ENCODE results near the gene SFTA2.

Gene SFTA2

GRCh38 chr6:30898750-30899360 is 33.1 kb downstream of the SFTA2 start:
- DNase-seq (ENCODE audit: low spot score) = no peak
- ChIA-PET CTCF (interaction anchor here (0.5 to 0.6 kb wide), 2 partner anchors 22 to 65 kb away, joined by 3 to 5 read pairs; no protein-coding TSS in a partner anchor), POLR2A (ENCODE audit: low non-redundant PET) (interaction anchor here (0.6 kb wide), 1 partner anchor 87 kb away, joined by 4 read pairs; no protein-coding TSS in a partner anchor)
- peak overlapping the region; percentile 39 for H3K27ac ChIP-seq
- TF ChIP-seq, protein P1, sequence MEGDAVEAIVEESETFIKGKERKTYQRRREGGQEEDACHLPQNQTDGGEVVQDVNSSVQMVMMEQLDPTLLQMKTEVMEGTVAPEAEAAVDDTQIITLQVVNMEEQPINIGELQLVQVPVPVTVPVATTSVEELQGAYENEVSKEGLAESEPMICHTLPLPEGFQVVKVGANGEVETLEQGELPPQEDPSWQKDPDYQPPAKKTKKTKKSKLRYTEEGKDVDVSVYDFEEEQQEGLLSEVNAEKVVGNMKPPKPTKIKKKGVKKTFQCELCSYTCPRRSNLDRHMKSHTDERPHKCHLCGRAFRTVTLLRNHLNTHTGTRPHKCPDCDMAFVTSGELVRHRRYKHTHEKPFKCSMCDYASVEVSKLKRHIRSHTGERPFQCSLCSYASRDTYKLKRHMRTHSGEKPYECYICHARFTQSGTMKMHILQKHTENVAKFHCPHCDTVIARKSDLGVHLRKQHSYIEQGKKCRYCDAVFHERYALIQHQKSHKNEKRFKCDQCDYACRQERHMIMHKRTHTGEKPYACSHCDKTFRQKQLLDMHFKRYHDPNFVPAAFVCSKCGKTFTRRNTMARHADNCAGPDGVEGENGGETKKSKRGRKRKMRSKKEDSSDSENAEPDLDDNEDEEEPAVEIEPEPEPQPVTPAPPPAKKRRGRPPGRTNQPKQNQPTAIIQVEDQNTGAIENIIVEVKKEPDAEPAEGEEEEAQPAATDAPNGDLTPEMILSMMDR (conservative IDR thresholded peaks at IDR 0.05; ENCODE audit: low read depth) = no peak

GRCh38 chr6:30897882-30898281 is 34.1 kb downstream of the SFTA2 start:
- ChIA-PET CTCF (no interaction called here), POLR2A (ENCODE audit: low non-redundant PET) (no interaction called here)
- no peak for DNase-seq (ENCODE audit: low spot score)
- peak overlapping the region; percentile 39 for H3K27ac ChIP-seq
- TF ChIP-seq, protein P1 (conservative IDR thresholded peaks at IDR 0.05; ENCODE audit: low read depth) = no peak

- peak overlapping the region; percentile 22 for H3K27ac ChIP-seq
- ChIA-PET POLR2A (ENCODE audit: low non-redundant PET) (no interaction called here), CTCF (interaction anchor here (1.8 kb wide), 1 partner anchor 17 kb away, joined by 6 read pairs; the partner anchor contains the start of gene VARS2)
- TF ChIP-seq, protein P1 (conservative IDR thresholded peaks at IDR 0.05; ENCODE audit: low read depth) = no peak
- no peak for DNase-seq (ENCODE audit: low spot score)
Measured at GRCh38 chr6:30896541-30896940, 35.4 kb downstream of the SFTA2 start.

GRCh38 chr6:30895343-30895742 is 36.6 kb downstream of the SFTA2 start:
- POLR2A ChIA-PET (ENCODE audit: low non-redundant PET) = no interaction called here
- peak overlapping the region; percentile 22 for H3K27ac ChIP-seq
- no peak for DNase-seq (ENCODE audit: low spot score)
- TF ChIP-seq, protein P1 (conservative IDR thresholded peaks at IDR 0.05; ENCODE audit: low read depth) = no peak
- CTCF ChIA-PET = no interaction called here

GRCh38 chr6:30894935-30895334 is 37.0 kb downstream of the SFTA2 start:
- CTCF ChIA-PET = no interaction called here
- POLR2A ChIA-PET (ENCODE audit: low non-redundant PET) = no interaction called here
- H3K27ac ChIP-seq = no peak overlapping the region
- DNase-seq (ENCODE audit: low spot score) = no peak
- TF ChIP-seq, protein P1 (conservative IDR thresholded peaks at IDR 0.05; ENCODE audit: low read depth) = no peak

GRCh38 chr6:30894381-30894780 is 37.6 kb downstream of the SFTA2 start:
- POLR2A ChIA-PET (ENCODE audit: low non-redundant PET) = no interaction called here
- H3K27ac ChIP-seq = peak overlapping the region; percentile 37; the same call in 1 of the 2 replicates
- TF ChIP-seq, protein P1 (conservative IDR thresholded peaks at IDR 0.05; ENCODE audit: low read depth) = no peak
- CTCF ChIA-PET = no interaction called here
- no peak for DNase-seq (ENCODE audit: low spot score)

All from RWPE1 (cell line).